GM12864 (cell line): ENCODE results near the gene N4BP3.

Source experiments
- DNase-seq: peaks from one replicate; pipeline ENCODE4 v3.0.0-alpha.2; 2011; ENCODE audit warnings: low read depth
- H3K4me3 ChIP-seq: 2 replicates; pipeline ENCODE4 v1.5.1; 2011; ENCODE audit warnings: mild to moderate bottlenecking, low read depth, low read length, control low read depth
- TF ChIP-seq, protein P1 (sequence below): IDR thresholded peaks from 2 replicates; pipeline ENCODE4 v1.5.1; 2011; ENCODE audit warnings: low read depth, mild to moderate bottlenecking, moderate library complexity, low read length, control low read depth, inconsistent platforms; ENCODE audit errors: missing control alignments

N4BP3 gene

DNA sequence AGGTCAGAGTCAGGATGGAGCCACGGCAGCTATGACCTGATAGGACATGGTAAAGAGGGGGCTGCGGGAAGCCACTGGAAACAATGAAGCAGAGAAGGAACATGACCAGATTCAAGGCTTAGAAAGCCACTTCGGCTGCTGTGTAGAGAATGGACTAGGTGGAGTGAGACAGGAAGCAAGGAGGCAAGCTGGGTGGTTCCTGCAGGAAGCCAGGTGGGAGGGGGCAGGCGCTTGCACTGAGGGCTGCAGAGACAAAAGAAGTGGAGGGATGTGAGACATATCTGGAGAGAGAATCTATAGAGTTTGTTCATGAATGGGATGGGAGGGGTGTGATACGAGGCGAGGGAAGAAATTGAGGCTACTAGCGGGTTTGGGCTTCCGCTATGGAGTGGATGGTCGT, 19.0 kb upstream of the N4BP3 start:
- TF ChIP-seq, protein P1, sequence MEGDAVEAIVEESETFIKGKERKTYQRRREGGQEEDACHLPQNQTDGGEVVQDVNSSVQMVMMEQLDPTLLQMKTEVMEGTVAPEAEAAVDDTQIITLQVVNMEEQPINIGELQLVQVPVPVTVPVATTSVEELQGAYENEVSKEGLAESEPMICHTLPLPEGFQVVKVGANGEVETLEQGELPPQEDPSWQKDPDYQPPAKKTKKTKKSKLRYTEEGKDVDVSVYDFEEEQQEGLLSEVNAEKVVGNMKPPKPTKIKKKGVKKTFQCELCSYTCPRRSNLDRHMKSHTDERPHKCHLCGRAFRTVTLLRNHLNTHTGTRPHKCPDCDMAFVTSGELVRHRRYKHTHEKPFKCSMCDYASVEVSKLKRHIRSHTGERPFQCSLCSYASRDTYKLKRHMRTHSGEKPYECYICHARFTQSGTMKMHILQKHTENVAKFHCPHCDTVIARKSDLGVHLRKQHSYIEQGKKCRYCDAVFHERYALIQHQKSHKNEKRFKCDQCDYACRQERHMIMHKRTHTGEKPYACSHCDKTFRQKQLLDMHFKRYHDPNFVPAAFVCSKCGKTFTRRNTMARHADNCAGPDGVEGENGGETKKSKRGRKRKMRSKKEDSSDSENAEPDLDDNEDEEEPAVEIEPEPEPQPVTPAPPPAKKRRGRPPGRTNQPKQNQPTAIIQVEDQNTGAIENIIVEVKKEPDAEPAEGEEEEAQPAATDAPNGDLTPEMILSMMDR: no peak
- H3K4me3 ChIP-seq: no peak overlapping the region

DNA sequence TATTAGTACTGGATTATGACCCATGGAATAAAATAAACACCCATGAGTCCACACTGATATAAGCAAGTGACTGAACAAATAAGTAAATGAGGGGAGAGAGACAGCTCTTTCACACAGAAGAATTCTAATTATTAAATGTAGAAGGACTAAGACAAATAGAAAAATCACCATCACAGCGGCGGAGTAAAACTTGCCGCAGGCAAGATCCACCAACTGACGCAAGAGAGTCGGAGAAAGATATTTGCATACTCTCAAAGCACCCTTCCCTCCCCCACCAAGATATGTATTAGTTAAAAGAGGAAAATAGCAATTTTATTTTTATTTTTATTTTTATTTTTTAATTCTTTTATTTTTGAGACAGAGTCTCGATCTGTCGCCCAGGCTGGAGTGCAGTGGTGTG, 14.6 kb upstream of the N4BP3 start:
- TF ChIP-seq, protein P1: no peak
- no peak for DNase-seq
- no peak overlapping the region for H3K4me3 ChIP-seq

More for the DNA sequence above, 19.0 kb upstream of the N4BP3 start:
- DNase-seq: no peak

DNA sequence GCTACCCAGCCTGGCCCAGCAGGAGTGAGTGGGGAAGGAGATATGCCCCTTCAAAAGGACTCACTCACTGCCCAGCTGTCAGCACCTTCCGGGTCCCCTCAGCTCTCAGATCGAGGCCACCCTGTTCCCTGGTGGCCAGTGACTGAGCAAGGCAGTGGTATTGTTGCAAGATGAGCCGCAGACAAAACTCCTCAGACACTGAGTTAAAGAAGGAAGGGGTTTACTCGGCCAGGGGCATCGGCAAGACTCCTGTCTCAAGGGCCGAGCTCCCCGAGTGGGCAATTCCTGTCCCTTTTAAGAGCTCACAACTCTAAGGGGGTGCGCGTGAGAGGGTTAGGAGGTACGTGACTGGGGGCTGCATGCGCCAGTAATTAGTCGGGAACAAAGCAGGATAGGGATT, 9.7 kb upstream of the N4BP3 start:
- TF ChIP-seq, protein P1: no peak

DNA sequence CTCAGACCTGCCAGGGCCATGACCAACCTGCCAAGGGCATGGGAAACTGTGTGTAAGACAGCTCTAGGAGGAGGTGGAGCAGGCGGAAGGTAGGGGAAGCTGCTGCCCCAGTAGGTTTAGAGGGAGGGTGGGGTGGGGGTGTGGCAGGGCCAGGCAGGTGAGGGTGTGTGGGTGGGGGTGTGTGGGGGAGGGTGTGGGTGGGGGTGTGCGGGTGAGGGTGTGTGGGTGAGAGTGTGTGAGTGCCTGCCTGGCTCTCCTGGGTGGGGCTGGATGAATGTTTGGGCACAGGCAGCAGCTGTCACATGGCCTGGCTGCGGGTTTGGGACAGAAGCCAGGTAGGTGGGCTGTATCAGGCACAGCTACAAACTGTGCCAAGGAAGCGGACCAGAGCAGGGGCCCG, 8.8 kb upstream of the N4BP3 start:
- TF ChIP-seq, protein P1: no peak
- DNase-seq: no peak
- H3K4me3 ChIP-seq: no peak overlapping the region

More for the DNA sequence above, 9.7 kb upstream of the N4BP3 start:
- H3K4me3 ChIP-seq: no peak overlapping the region
- DNase-seq: no peak

DNA sequence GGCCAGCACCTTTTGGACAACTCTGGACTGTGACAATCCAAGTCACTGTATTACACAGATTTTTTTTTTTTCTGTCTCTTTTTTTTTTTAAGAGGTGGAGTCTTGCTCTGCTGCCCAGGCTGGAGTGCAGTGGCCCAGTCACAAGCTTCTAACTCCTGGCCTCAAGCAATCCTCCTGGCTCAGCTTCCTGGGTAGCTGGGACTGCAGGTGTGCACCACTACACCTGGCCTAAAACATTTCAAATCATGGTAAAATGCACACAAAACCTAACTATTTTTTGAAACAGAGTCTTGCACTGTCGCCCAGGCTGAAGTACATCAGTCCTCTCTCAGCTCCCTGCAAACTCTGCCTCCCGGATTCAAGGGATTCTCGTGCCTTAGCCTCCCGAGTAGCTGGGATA, 7.2 kb upstream of the N4BP3 start:
- TF ChIP-seq, protein P1: no peak
- no peak for DNase-seq
- no peak overlapping the region for H3K4me3 ChIP-seq

DNA sequence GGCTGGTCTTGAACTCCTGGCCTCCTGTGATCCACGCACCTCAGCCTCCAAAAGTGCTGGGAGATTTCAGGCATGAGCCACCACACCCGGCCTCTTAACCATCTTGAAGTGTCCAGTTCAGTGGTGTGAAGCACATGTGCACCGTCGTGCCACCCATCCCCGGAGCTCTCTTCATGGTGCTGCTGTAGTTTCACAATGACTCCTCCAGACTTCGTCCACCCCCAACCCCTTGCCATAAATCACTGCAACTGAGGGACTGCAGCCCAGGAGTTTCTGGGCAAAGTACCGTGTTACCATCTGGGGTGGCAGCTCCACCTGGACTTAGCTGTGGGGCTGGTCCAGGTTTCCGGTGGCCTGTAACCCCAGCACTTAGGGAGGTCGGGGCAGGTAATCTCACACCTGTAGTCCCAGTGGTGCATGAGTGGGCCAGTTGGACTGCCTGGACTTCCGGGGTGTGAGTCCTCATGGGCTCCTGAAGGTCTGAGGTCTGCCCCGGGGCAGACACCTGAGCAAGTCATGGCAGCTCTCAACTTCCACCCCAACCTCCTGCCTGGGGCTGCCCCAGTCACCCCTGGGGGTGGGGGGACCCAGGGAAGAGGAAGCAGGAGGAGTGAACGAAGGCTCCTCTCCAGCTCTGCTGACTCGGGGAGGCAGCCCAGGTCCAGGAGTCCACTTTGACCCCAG, 6.6 kb upstream of the N4BP3 start:
- no peak for DNase-seq
- H3K4me3 ChIP-seq: no peak overlapping the region
- TF ChIP-seq, protein P1: no peak

DNA sequence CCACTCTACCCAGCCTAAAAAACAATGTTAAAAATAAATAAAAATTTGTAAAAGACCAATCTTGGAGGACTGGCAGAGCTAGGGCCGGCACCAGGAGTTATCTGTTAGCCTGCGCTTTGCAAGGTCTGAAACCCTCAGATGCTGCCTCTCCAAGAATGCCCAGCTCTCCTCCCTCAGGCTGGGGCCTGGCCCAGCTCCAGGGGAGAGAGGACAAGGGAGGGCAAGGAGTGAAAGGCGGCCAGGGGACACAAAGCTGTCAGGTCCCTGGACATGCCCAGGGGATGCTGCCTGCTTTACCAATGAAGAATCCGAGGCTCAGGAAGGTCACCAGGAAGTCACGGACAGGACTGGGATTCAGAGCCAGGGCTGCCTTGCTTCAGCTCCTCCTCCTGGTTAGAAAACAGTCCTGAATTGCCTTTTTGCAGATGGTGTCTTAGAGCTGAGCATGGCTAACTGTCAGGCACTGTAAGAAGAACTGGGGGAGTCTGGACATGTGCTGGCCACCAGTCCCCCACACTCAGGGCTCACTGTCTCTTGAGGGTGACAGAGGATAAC, 5.5 kb upstream of the N4BP3 start:
- TF ChIP-seq, protein P1: no peak
- no peak overlapping the region for H3K4me3 ChIP-seq
- DNase-seq: no peak
